NCI-H2029 (cell line): ENCODE measurements around the gene GPR107.
A peak's percentile ranks its signal among the peaks of the same experiment; 100 is the strongest.
"Not testable (repeated sequence)": the region's sequence is repeated elsewhere in the genome, so short reads cannot be mapped to it uniquely, and the experiment has no call there.

Experiments used
- DNase-seq: peaks from one replicate; lab custom pipeline; 2025; lab: John Stamatoyannopoulos, UW

Gene GPR107

GRCh38 chr9:130053504-130054324 lies at the start of gene GPR107:
GPR107 (plus strand) TSS chr9:130053906; CDS start chr9:130053933, 27 bp downstream.
- peak; percentile 71 for DNase-seq

- DNase-seq = no peak
These were observed 49.7 kb upstream of the GPR107 start for GRCh38 chr9:130003943-130004552.

- not testable (repeated sequence) for DNase-seq
These were observed 46.8 kb upstream of the GPR107 start for GRCh38 chr9:130006952-130007351.

- DNase-seq = no peak
These were observed 45.2 kb upstream of the GPR107 start for GRCh38 chr9:130008538-130008937.

GRCh38 chr9:130009546-130009945 lies 44.2 kb upstream of the GPR107 start:
- not testable (repeated sequence) for DNase-seq

- no peak for DNase-seq
These were observed 43.3 kb upstream of the GPR107 start for GRCh38 chr9:130010151-130010988.

GRCh38 chr9:130013326-130013725 lies 40.4 kb upstream of the GPR107 start:
- no peak for DNase-seq

- no peak for DNase-seq
These were observed 38.2 kb upstream of the GPR107 start for GRCh38 chr9:130015353-130016019.

GRCh38 chr9:130017076-130017475 lies 36.6 kb upstream of the GPR107 start:
- DNase-seq = peak; percentile 7

- DNase-seq = not testable (repeated sequence)
These were observed 36.2 kb upstream of the GPR107 start for GRCh38 chr9:130017510-130017909.

GRCh38 chr9:130018265-130018664 lies 35.4 kb upstream of the GPR107 start:
- DNase-seq = no peak

- DNase-seq = no peak
These were observed 33.1 kb upstream of the GPR107 start for GRCh38 chr9:130020618-130021017.

GRCh38 chr9:130021123-130021522 lies 32.6 kb upstream of the GPR107 start:
- DNase-seq = no peak

- not testable (repeated sequence) for DNase-seq
These were observed 31.9 kb upstream of the GPR107 start for GRCh38 chr9:130021842-130022241.

- DNase-seq = no peak
These were observed 31.1 kb upstream of the GPR107 start for GRCh38 chr9:130022566-130023143.

- DNase-seq = no peak
These were observed 30.4 kb upstream of the GPR107 start for GRCh38 chr9:130023144-130023787.

- no peak for DNase-seq
These were observed 29.6 kb upstream of the GPR107 start for GRCh38 chr9:130023994-130024596.

GRCh38 chr9:130024597-130024994 lies 29.1 kb upstream of the GPR107 start:
- peak; percentile 2 for DNase-seq

GRCh38 chr9:130026583-130027340 lies 26.9 kb upstream of the GPR107 start:
- DNase-seq = no peak
